ENCODE results near the gene RAVER2. TPM values are rescaled to one million over a fixed set of nuclear protein-coding genes. Genes with fewer than 3 reads are reported as not detected.
"Not testable (repeated sequence)": the region's sequence is repeated elsewhere in the genome, so short reads cannot be mapped to it uniquely, and the experiment has no call there.

RAVER2 gene
- total and polyA plus RNA-seq, 2 experiments from 2014 or later, result 0.63 to 2.4 TPM

DNA sequence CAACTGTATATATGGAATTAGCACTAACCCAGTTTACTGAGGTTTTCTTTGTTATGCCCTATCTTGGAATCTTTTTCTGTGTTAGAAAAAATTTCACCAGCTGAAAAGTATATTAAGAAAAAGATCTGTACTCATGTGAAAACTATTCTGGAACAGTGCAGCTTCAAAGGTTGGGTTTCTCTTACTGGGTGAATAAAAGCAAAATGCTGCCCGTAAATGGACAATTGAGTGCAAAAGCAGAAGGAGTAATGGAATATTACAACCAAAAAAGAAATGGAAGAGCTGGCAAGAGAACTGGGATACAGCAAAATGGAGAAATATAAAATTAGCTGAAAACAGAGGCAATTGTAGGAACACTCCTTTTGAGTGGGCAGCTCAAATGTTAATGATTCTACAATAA, 17.0 kb upstream of the RAVER2 start:
- in situ Hi-C loops (cut with MboI), result no loop called here

DNA sequence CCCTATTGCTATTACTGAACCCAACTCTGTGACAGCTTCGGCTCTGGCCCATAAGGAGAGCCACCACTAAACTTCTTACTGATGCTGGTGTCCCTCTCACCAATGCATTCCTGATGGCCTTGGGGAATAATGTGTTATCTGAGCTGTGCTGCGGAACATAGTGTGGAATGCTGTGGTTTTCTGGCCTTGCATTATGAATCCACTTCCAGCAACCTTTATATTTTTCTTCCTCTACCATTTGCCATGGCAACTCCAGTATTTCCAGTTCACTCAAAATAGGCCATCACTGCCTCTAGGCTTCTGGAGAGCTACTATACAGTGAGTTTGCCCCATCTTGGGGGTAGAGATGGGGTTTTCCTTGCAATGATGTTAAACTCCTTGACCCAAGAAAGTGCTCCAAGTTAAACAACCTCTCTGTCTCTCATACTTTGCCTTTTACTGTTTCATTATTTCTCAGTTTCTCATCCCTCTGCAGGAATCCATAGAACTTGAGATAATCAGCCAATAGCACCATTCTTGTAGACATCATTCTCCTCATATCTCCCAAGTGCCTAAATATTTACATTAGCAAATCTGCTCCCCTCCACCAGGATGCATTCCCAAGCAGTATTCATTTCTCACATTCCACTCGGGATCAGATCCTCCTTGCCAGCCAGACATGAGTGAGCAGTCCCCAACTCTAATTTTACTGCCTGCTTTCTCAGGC, 11.1 kb upstream of the RAVER2 start:
- Histone ChIP-seq H3K36me3 (ENCODE audit: low read depth) (no peaks in the 10 kb centered on the region), H3K9me3 (ENCODE audit: low read depth) (no peaks in the 10 kb centered on the region), H3K79me2 (ENCODE audit: insufficient read depth) (no peaks in the 10 kb centered on the region), H3K9ac (no peak overlapping the region), H3K4me1 (ENCODE audit: insufficient read depth) (no peaks in the 10 kb centered on the region), H4K20me1 (ENCODE audit: insufficient read depth) (no peaks in the 10 kb centered on the region), H3F3A (ENCODE audit: insufficient read depth) (no peaks in the 10 kb centered on the region), H3K27ac (no peak overlapping the region), H3K4me3 (no peak overlapping the region), H2AFZ (no peak overlapping the region), H3K9me2 (ENCODE audit: insufficient read depth) (no peaks in the 10 kb centered on the region), H3K27me3 (replicated peaks; ENCODE audit: insufficient read depth) (no peaks in the 10 kb centered on the region), H3K4me2 (ENCODE audit: unreplicated experiment) (no peak overlapping the region)
- DNase-seq, result peak; percentile 12
- no peak for TF ChIP-seq EZH2 (IDR thresholded peaks at IDR 0.05; ENCODE audit: insufficient read depth, poor library complexity, severe bottlenecking)
- TF ChIP-seq EZH2phosphoT487 (IDR thresholded peaks at IDR 0.05; ENCODE audit: insufficient read depth, low read depth), result no peak
- in situ Hi-C loops (cut with MboI), result no loop called here
- 49 to 50% methylated on average over 3 of the region's 3 CpGs for WGBS, 2 experiments (ENCODE audit: low coverage in 1 of 2, low lambda C conversion rate in 2 of 2, missing lambda C conversion rate in 2 of 2)

More for the DNA sequence above, 17.0 kb upstream of the RAVER2 start:
- H3K4me2 ChIP-seq (ENCODE audit: unreplicated experiment), result no peak overlapping the region
- no peak for TF ChIP-seq EZH2 (IDR thresholded peaks at IDR 0.05; ENCODE audit: insufficient read depth, poor library complexity, severe bottlenecking)
- no peak overlapping the region for H3K9ac ChIP-seq
- no peak overlapping the region for H3K27ac ChIP-seq
- no peak overlapping the region for H3K4me3 ChIP-seq
- no peaks in the 10 kb centered on the region for H3K79me2 ChIP-seq (ENCODE audit: insufficient read depth)
- H3K36me3 ChIP-seq (ENCODE audit: low read depth), result no peaks in the 10 kb centered on the region
- H2AFZ ChIP-seq, result no peak overlapping the region
- DNase-seq, result no peak
- no peaks in the 10 kb centered on the region for H3K4me1 ChIP-seq (ENCODE audit: insufficient read depth)
- H3K9me2 ChIP-seq (ENCODE audit: insufficient read depth), result no peaks in the 10 kb centered on the region
- no peaks in the 10 kb centered on the region for H3K9me3 ChIP-seq (ENCODE audit: low read depth)
- 54 to 78% methylated on average over 1 of the region's 1 CpG for WGBS, 2 experiments (ENCODE audit: low coverage in 1 of 2, low lambda C conversion rate in 2 of 2, missing lambda C conversion rate in 2 of 2)
- H4K20me1 ChIP-seq (ENCODE audit: insufficient read depth), result no peaks in the 10 kb centered on the region
- H3K27me3 ChIP-seq (replicated peaks; ENCODE audit: insufficient read depth), result peaks cover 5% of the 10 kb centered on the region
- H3F3A ChIP-seq (ENCODE audit: insufficient read depth), result no peaks in the 10 kb centered on the region

- no peak overlapping the region for H2AFZ ChIP-seq
- in situ Hi-C loops (cut with MboI), result no loop called here
- no peaks in the 10 kb centered on the region for H3K9me2 ChIP-seq (ENCODE audit: insufficient read depth)
These were observed 10.6 kb upstream of the RAVER2 start for GRCh38 chr1:64734287-64734652.

DNA sequence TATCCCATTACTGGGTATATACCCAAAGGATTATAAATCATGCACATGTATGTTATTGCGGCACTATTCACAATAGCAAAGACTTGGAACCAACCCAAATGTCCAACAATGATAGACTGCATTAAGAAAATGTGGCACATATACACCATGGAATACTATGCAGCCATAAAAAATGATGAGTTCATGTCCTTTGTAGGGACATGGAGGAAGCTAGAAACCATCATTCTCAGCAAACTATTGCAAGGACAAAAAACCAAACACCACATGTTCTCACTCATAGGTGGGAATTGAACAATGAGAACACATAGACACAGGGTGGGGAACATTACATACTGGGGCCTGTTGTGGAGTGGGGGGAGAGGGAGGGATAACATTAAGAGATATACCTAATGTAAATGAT, 4.2 kb upstream of the RAVER2 start:
- not testable (repeated sequence) for H3K36me3 ChIP-seq (ENCODE audit: low read depth)

More at GRCh38 chr1:64734287-64734652, 10.6 kb upstream of the RAVER2 start:
- Histone ChIP-seq H3K27me3 (replicated peaks; ENCODE audit: insufficient read depth) (no peaks in the 10 kb centered on the region), H3F3A (ENCODE audit: insufficient read depth) (no peaks in the 10 kb centered on the region), H3K27ac (no peak overlapping the region), H3K36me3 (ENCODE audit: low read depth) (no peaks in the 10 kb centered on the region), H3K4me2 (ENCODE audit: unreplicated experiment) (no peak overlapping the region), H4K20me1 (ENCODE audit: insufficient read depth) (no peaks in the 10 kb centered on the region), H3K79me2 (ENCODE audit: insufficient read depth) (no peaks in the 10 kb centered on the region), H3K4me1 (ENCODE audit: insufficient read depth) (no peaks in the 10 kb centered on the region), H3K9me3 (ENCODE audit: low read depth) (no peaks in the 10 kb centered on the region), H3K9ac (no peak overlapping the region), H3K4me3 (no peak overlapping the region)
- no peak for TF ChIP-seq EZH2 (IDR thresholded peaks at IDR 0.05; ENCODE audit: insufficient read depth, poor library complexity, severe bottlenecking)
- no peak for TF ChIP-seq EZH2phosphoT487 (IDR thresholded peaks at IDR 0.05; ENCODE audit: insufficient read depth, low read depth)
- WGBS, 2 experiments (ENCODE audit: low coverage in 1 of 2, low lambda C conversion rate in 2 of 2, missing lambda C conversion rate in 2 of 2), result 56 to 64% methylated on average over 3 of the region's 3 CpGs
- DNase-seq, result no peak

More for the DNA sequence above, 4.2 kb upstream of the RAVER2 start:
- WGBS, 2 experiments (ENCODE audit: low coverage in 1 of 2, low lambda C conversion rate in 2 of 2, missing lambda C conversion rate in 2 of 2), result 57 to 79% methylated on average over 1 of the region's 1 CpG
- H3K4me1 ChIP-seq (ENCODE audit: insufficient read depth); H3K9ac ChIP-seq; H3K9me2 ChIP-seq (ENCODE audit: insufficient read depth); H4K20me1 ChIP-seq (ENCODE audit: insufficient read depth); H3K79me2 ChIP-seq (ENCODE audit: insufficient read depth); H3K27me3 ChIP-seq (replicated peaks; ENCODE audit: insufficient read depth); in situ Hi-C loops (cut with MboI); H3K4me2 ChIP-seq (ENCODE audit: unreplicated experiment); H3K27ac ChIP-seq; DNase-seq; H3K4me3 ChIP-seq; H3F3A ChIP-seq (ENCODE audit: insufficient read depth); H2AFZ ChIP-seq; H3K9me3 ChIP-seq (ENCODE audit: low read depth): not testable (repeated sequence)

Measured in GM23248 (cell line).